H1 (cell line): Measurements from ENCODE around the gene S100A8. TPM values are rescaled to one million over a fixed set of nuclear protein-coding genes. Genes with fewer than 3 reads are reported as not detected.

Experiments
- CTCF ChIA-PET: fragments of 300-600 bp; sonication (Branson Sonifier 250); formaldehyde crosslinking; loops from one replicate; lab custom pipeline; 2021; ENCODE audit not compliant: partially characterized antibody; lab: Charles Lee
- POLR2A ChIA-PET: fragments of 300-600 bp; sonication (Branson Sonifier 250); formaldehyde crosslinking; loops from one replicate; lab custom pipeline; 2021; ENCODE audit warnings: inconsistent platforms; ENCODE audit not compliant: partially characterized antibody; lab: Charles Lee
- DNase-seq, 2 experiments: peaks; one replicate each; pipeline versions ENCODE4 v3.0.0 to v3.0.0-alpha.2; 2010 to 2022; ENCODE audit warnings: low spot score in 2 of 2, low read depth in 1 of 2, mixed read lengths in 1 of 2
- FAIRE-seq: peaks from 2 replicates; lab custom pipeline; 2011; peaks lifted over from hg19 to GRCh38; lab: Jason Lieb, UNC
- H2AFZ ChIP-seq: 2 replicates; pipeline ENCODE4 v1.8.1; 2012; ENCODE audit warnings: low read length, inconsistent platforms
- H2AK5ac ChIP-seq: 2 replicates; pipeline ENCODE4 v1.6.1; 2013; ENCODE audit warnings: low read depth, low read length
- H2BK120ac ChIP-seq: replicated peaks from 2 replicates; pipeline ENCODE3; 2013; ENCODE audit warnings: low read depth, low read length, inconsistent platforms
- H2BK12ac ChIP-seq: 2 replicates; pipeline ENCODE4 v1.6.1; 2013; ENCODE audit warnings: low read depth, low read length
- H2BK15ac ChIP-seq: 2 replicates; pipeline ENCODE4 v1.6.1; 2013; ENCODE audit warnings: low read length
- H2BK20ac ChIP-seq: 2 replicates; pipeline ENCODE4 v1.6.1; 2013; ENCODE audit warnings: low read length
- H2BK5ac ChIP-seq: 2 replicates; pipeline ENCODE4 v1.6.1; 2013; ENCODE audit warnings: low read depth, low read length
- H3K14ac ChIP-seq: 2 replicates; pipeline ENCODE4 v1.6.1; 2013; ENCODE audit warnings: inconsistent platforms; ENCODE audit not compliant: insufficient read length
- H3K18ac ChIP-seq: 2 replicates; pipeline ENCODE4 v1.6.1; 2013; ENCODE audit warnings: low read length; ENCODE audit errors: extremely low read depth
- H3K23ac ChIP-seq: 2 replicates; pipeline ENCODE4 v1.6.1; 2013; ENCODE audit warnings: inconsistent platforms; ENCODE audit not compliant: insufficient read length
- H3K23me2 ChIP-seq: 2 replicates; pipeline ENCODE4 v1.6.1; 2013; ENCODE audit warnings: low read depth, low read length
- H3K27ac ChIP-seq: 2 replicates; pipeline ENCODE4 v1.6.1; 2011; ENCODE audit warnings: low read depth, low read length, inconsistent platforms
- H3K27me3 ChIP-seq, 4 experiments: replicated peaks in 1 of 4; 1 replicate in 1 of 4; 2 replicates in 3 of 4; pipeline versions ENCODE4 v1.6.1 to v1.8.1; 2011 to 2013; ENCODE audit warnings: low read length in 3 of 4, mild to moderate bottlenecking in 3 of 4, inconsistent platforms in 2 of 4, mixed read lengths in 2 of 4, moderate library complexity in 1 of 4; ENCODE audit not compliant: control insufficient read depth in 3 of 4, insufficient read depth in 3 of 4; ENCODE audit errors: extremely low read depth in 1 of 4
- H3K36me3 ChIP-seq, 4 experiments: 2 replicates each; pipeline versions ENCODE4 v1.6.1 to v1.8.1; 2011 to 2013; ENCODE audit warnings: mild to moderate bottlenecking in 4 of 4, low read length in 3 of 4, moderate library complexity in 2 of 4, control low read depth in 1 of 4, inconsistent platforms in 1 of 4; ENCODE audit not compliant: insufficient read depth in 4 of 4, control insufficient read depth in 2 of 4
- H3K4ac ChIP-seq: replicated peaks from 2 replicates; pipeline ENCODE3; 2013; ENCODE audit warnings: low read length, low read depth, mixed read lengths, inconsistent platforms; ENCODE audit not compliant: insufficient read length
- H3K4me1 ChIP-seq, 4 experiments: replicated peaks in 1 of 4; 1 replicate in 1 of 4; 2 replicates in 3 of 4; pipeline versions ENCODE4 v1.6.1 to v1.8.1; 2011 to 2013; ENCODE audit warnings: low read length in 3 of 4, inconsistent platforms in 2 of 4, mixed read lengths in 1 of 4; ENCODE audit not compliant: insufficient read depth in 4 of 4, control insufficient read depth in 3 of 4
- H3K4me2 ChIP-seq, 2 experiments: 2 replicates each; pipeline versions ENCODE4 v1.6.1 to v1.8.1; 2011 to 2013; ENCODE audit warnings: low read depth in 2 of 2, low read length in 2 of 2, control low read depth in 1 of 2, inconsistent platforms in 1 of 2, mild to moderate bottlenecking in 1 of 2; ENCODE audit not compliant: insufficient read depth in 1 of 2
- H3K4me3 ChIP-seq, 4 experiments: fragments of 200-600, 300-600 bp in 1 of 4; sonication (generic), shearing (Covaris generic), sonication (Bioruptor Twin) in 1 of 4; 2 replicates each; pipeline versions ENCODE4 v1.5.1 to v1.8.1; 2011 to 2016; ENCODE audit warnings: low read length in 4 of 4, low read depth in 3 of 4, control low read depth in 2 of 4, inconsistent platforms in 2 of 4, mild to moderate bottlenecking in 2 of 4, mixed read lengths in 1 of 4, moderate library complexity in 1 of 4; ENCODE audit not compliant: insufficient read depth in 2 of 4; ENCODE audit errors: extremely low read depth in 1 of 4
- H3K56ac ChIP-seq: replicated peaks from 2 replicates; pipeline ENCODE3; 2013; ENCODE audit warnings: low read depth, mild to moderate bottlenecking, mixed read lengths, low read length, inconsistent platforms; ENCODE audit not compliant: insufficient read length
- H3K79me1 ChIP-seq: 2 replicates; pipeline ENCODE4 v1.6.1; 2013; ENCODE audit warnings: low read depth, low read length, control low read depth
- H3K79me2 ChIP-seq, 2 experiments: 2 replicates each; pipeline versions ENCODE4 v1.6.1 to v1.8.1; 2012 to 2013; ENCODE audit warnings: low read length in 2 of 2, mild to moderate bottlenecking in 2 of 2, inconsistent platforms in 1 of 2; ENCODE audit not compliant: insufficient read depth in 2 of 2, control insufficient read depth in 1 of 2
- H3K9ac ChIP-seq, 4 experiments: replicated peaks in 1 of 4; 1 replicate in 1 of 4; 2 replicates in 3 of 4; pipeline versions ENCODE4 v1.6.1 to v1.8.1; 2011 to 2013; ENCODE audit warnings: low read depth in 3 of 4, low read length in 3 of 4, control low read depth in 2 of 4, mild to moderate bottlenecking in 2 of 4, moderate library complexity in 2 of 4, inconsistent platforms in 1 of 4; ENCODE audit errors: extremely low read depth in 1 of 4
- H3K9me3 ChIP-seq, 2 experiments: 2 replicates each; pipeline versions ENCODE4 v1.6.1 to v1.8.1; 2012 to 2013; ENCODE audit warnings: mild to moderate bottlenecking in 2 of 2, moderate library complexity in 2 of 2, control low read depth in 1 of 2, inconsistent platforms in 1 of 2, low read depth in 1 of 2, low read length in 1 of 2, mixed read lengths in 1 of 2; ENCODE audit not compliant: insufficient read depth in 2 of 2
- H4K20me1 ChIP-seq, 2 experiments: replicated peaks in 1 of 2; 2 replicates each; pipeline versions ENCODE3 to v1.8.1; 2011 to 2013; ENCODE audit warnings: inconsistent platforms in 2 of 2, low read length in 2 of 2, mild to moderate bottlenecking in 1 of 2; ENCODE audit not compliant: insufficient read depth in 2 of 2, control insufficient read depth in 1 of 2
- H4K5ac ChIP-seq: 2 replicates; pipeline ENCODE4 v1.6.1; 2013; ENCODE audit warnings: low read length, low read depth, mixed read lengths, inconsistent platforms; ENCODE audit not compliant: insufficient read length
- H4K8ac ChIP-seq: 2 replicates; pipeline ENCODE4 v1.8.0; 2013; ENCODE audit warnings: mild to moderate bottlenecking, moderate library complexity, low read length, inconsistent platforms; ENCODE audit not compliant: insufficient read depth; ENCODE audit errors: extremely low read depth
- H4K91ac ChIP-seq: replicated peaks from 2 replicates; pipeline ENCODE3; 2013; ENCODE audit warnings: low read length, mixed read lengths, inconsistent platforms; ENCODE audit not compliant: insufficient read length
- ATF3 ChIP-seq: IDR thresholded peaks from 2 replicates; pipeline ENCODE4 v1.6.1; 2011; ENCODE audit warnings: low read depth, mild to moderate bottlenecking, low read length; ENCODE audit not compliant: insufficient read depth
- BACH1 ChIP-seq: IDR thresholded peaks from 2 replicates; pipeline ENCODE4 v1.6.1; 2012; ENCODE audit warnings: low read length, improper control_type of control experiment
- CBX5 ChIP-seq: fragments of 300-800, 300-1000 bp; sonication (generic); IDR thresholded peaks from 2 replicates; pipeline ENCODE4 v1.7.1; 2016; ENCODE audit warnings: antibody characterized with exemption, low read length, low read depth
- FOSL1 ChIP-seq: IDR thresholded peaks from 2 replicates; pipeline ENCODE4 v1.6.1; 2011; ENCODE audit warnings: mild to moderate bottlenecking, low read depth, low read length, moderate library complexity; ENCODE audit not compliant: insufficient read depth
- HDAC2 ChIP-seq, 2 experiments: fragments of 300-600 bp in 1 of 2; sonication (generic) in 1 of 2; IDR thresholded peaks; 2 replicates each; pipeline ENCODE4 v1.6.1; 2011 to 2012; ENCODE audit warnings: low read depth in 2 of 2, low read length in 2 of 2, mild to moderate bottlenecking in 2 of 2, moderate library complexity in 2 of 2, borderline replicate concordance in 1 of 2, inconsistent platforms in 1 of 2
- KDM1A ChIP-seq: fragments of 200-600, 300-600 bp; sonication (generic); IDR thresholded peaks from 2 replicates; pipeline ENCODE4 v1.7.1; 2016; ENCODE audit warnings: mild to moderate bottlenecking, low read length, borderline replicate concordance
- KDM4A ChIP-seq: IDR thresholded peaks from one replicate; pipeline ENCODE4 v1.7.1; 2012; ENCODE audit warnings: low read depth, mild to moderate bottlenecking, moderate library complexity, low read length, inconsistent platforms; ENCODE audit not compliant: severe bottlenecking
- KDM5A ChIP-seq: fragments of 200-600 bp; IDR thresholded peaks from 2 replicates; pipeline ENCODE4 v1.7.1; 2012; ENCODE audit warnings: mild to moderate bottlenecking, low read length, inconsistent platforms, mixed read lengths
- SAP30 ChIP-seq: fragments of 300-600 bp; sonication (generic); IDR thresholded peaks from 2 replicates; pipeline ENCODE4 v1.7.1; 2012; ENCODE audit warnings: low read length, moderate library complexity, mild to moderate bottlenecking, inconsistent platforms; ENCODE audit not compliant: insufficient read depth, insufficient replicate concordance
- SIX5 ChIP-seq: IDR thresholded peaks from 2 replicates; pipeline ENCODE4 v1.6.1; 2011; ENCODE audit warnings: mild to moderate bottlenecking, low read depth, low read length
- SUZ12 ChIP-seq: fragments of 200-600 bp; sonication (generic); IDR thresholded peaks from 2 replicates; pipeline ENCODE4 v1.6.1; 2012; ENCODE audit warnings: mild to moderate bottlenecking, inconsistent platforms, low read length, moderate library complexity, mixed read lengths
- TEAD4 ChIP-seq: IDR thresholded peaks from 2 replicates; pipeline ENCODE4 v1.6.1; 2012; ENCODE audit warnings: low read depth, low read length, inconsistent platforms, mixed read lengths
- WGBS, 2 experiments: shearing (Covaris generic) in 1 of 2; methylation state at CpG; one replicate each; pipeline versions ENCODE4 v1.1.6 to v1.1.7; 2013 to 2015; ENCODE audit warnings: low lambda C conversion rate in 2 of 2, mixed read lengths in 2 of 2, inconsistent platforms in 1 of 2, low coverage in 1 of 2, missing lambda C conversion rate in 1 of 2; ENCODE audit not compliant: insufficient replicate concordance in 2 of 2, insufficient coverage in 1 of 2, insufficient read length in 1 of 2; ENCODE audit errors: extremely low coverage in 1 of 2, missing lambda C conversion rate in 1 of 2; 5-methylcytosine and 5-hydroxymethylcytosine counted together
- polyA plus RNA-seq, 7 experiments: library from polyadenylated mRNA; depleted of rRNA in 3 of 7; stranded (reverse) in 5 of 7; unstranded in 2 of 7; fragments of >200 nt in 5 of 7; fragments of 200-250 nt in 2 of 7; gene quantifications; 1 replicate in 5 of 7; 2 replicates in 1 of 7; 4 replicates in 1 of 7; pipeline versions ENCODE4 v1.2.1 to v1.2.3, GENCODE V29; 2011 to 2013; ENCODE audit warnings: missing spikeins in 2 of 7, mixed read lengths in 2 of 7
- total RNA-seq: library from RNA; stranded (reverse); fragmentation: NEBNext Ultra II Directional; extraction: Animal tissue kit (Norgen Biotek cat#: 25700); gene quantifications from 2 replicates; pipeline ENCODE4 v1.2.1, GENCODE V29; 2021

The S100A8 gene
- total and polyA plus RNA-seq, 2 of the 8 experiments (the other 6 are each of a cell fraction or from before 2014, with no cell fraction given), result not detected

GRCh38 chr1:153366261-153366660 is 24.6 kb downstream of the S100A8 start:
- Histone ChIP-seq H2BK120ac (no peak overlapping the region), H3K4me1 (no peaks in the 10 kb centered on the region), H3K56ac (no peak overlapping the region), H3K9ac (no peak overlapping the region), H3K4me3 (no peak overlapping the region), H3K27ac (no peak overlapping the region), H3K79me2 (no peaks in the 10 kb centered on the region), H2AK5ac (no peak overlapping the region), H4K8ac (no peak overlapping the region), H3K36me3 (no peaks in the 10 kb centered on the region), H3K23me2 (no peaks in the 10 kb centered on the region; the same call in 1 of the 2 replicates), H3K14ac (no peak overlapping the region), H3K23ac (no peak overlapping the region), H3K18ac (no peak overlapping the region), H2BK20ac (no peak overlapping the region), H3K9me3 (no peaks in the 10 kb centered on the region), H4K91ac (no peak overlapping the region), H4K20me1 (no peaks in the 10 kb centered on the region), H3K4me2 (no peak overlapping the region), H2AFZ (no peak overlapping the region), H4K5ac (no peak overlapping the region), H2BK12ac (no peak overlapping the region), H3K4ac (no peak overlapping the region), H3K79me1 (no peaks in the 10 kb centered on the region), H2BK5ac (no peak overlapping the region), H3K27me3 (no peaks in the 10 kb centered on the region), H2BK15ac (no peak overlapping the region)
- ChIA-PET POLR2A (no interaction called here), CTCF (interaction anchor here (0.8 to 4.1 kb wide), 3 partner anchors 11 to 128 kb away, joined by 4 to 19 read pairs (median 12); no protein-coding TSS in a partner anchor)
- FAIRE-seq (no peak), DNase-seq (no peak)
- TF ChIP-seq KDM4A (no peak), TEAD4 (no peak), HDAC2 (IDR thresholded peaks at IDR 0.05; ENCODE audit: borderline replicate concordance in 1 of 2, low read depth in 2 of 2, low read length in 2 of 2) (no peak), KDM1A (no peak), FOSL1 (no peak), SUZ12 (no peak), SAP30 (no peak), SIX5 (no peak), KDM5A (no peak), CBX5 (no peak), ATF3 (no peak), BACH1 (no peak)
- 81% methylated on average over 5 of the region's 6 CpGs; no CpG with 5 or more reads in 1 of the 2 experiments for WGBS, 2 experiments
